NB4 (cell line): Measurements from ENCODE around the gene C4B.

ENCODE experiments used
- DNase-seq: peaks from one replicate; pipeline ENCODE4 v3.0.0; 2010; ENCODE audit warnings: low read depth
- H3K4me3 ChIP-seq: one replicate; pipeline ENCODE4 v1.5.1; 2011; ENCODE audit warnings: mild to moderate bottlenecking, low read depth, low read length, moderate library complexity
- MYC ChIP-seq: IDR thresholded peaks from 2 replicates; pipeline ENCODE4 v1.6.1; 2011; ENCODE audit warnings: low read depth, low read length
- POLR2A ChIP-seq: IDR thresholded peaks from 2 replicates; pipeline ENCODE4 v1.6.1; 2011; ENCODE audit warnings: mild to moderate bottlenecking; ENCODE audit not compliant: insufficient read length; ENCODE audit errors: extremely low read depth
- TF ChIP-seq, protein P1 (sequence below): IDR thresholded peaks from one replicate; pipeline ENCODE4 v1.5.1; 2012; ENCODE audit warnings: low read depth, low read length
- TF ChIP-seq, protein P2 (sequence below): IDR thresholded peaks from 2 replicates; pipeline ENCODE4 v1.6.1; 2011; ENCODE audit warnings: low read depth, low read length

Gene C4B

DNA sequence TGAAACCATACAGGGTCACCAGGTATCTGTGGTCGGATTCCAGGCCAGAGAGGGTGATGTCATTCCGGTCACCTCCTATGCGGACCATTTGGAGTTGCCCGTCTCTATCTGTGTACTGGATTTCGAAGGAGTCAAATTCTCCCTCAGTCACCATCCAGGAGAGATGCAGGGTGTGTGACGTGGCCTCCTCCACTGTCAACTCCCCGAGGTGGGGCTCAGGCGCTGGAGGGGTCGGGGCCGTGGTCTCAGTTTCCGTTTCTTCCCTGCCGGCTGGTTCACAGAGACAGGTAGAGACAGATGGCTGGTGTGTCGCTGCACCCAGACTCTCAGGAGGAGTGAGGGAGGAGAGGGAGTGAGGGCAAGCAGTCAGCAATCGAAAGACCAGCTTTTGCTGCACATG is 54.3 kb downstream of the C4B start:
- no peak overlapping the region for H3K4me3 ChIP-seq
- no peak for DNase-seq
- TF ChIP-seq, protein P1, sequence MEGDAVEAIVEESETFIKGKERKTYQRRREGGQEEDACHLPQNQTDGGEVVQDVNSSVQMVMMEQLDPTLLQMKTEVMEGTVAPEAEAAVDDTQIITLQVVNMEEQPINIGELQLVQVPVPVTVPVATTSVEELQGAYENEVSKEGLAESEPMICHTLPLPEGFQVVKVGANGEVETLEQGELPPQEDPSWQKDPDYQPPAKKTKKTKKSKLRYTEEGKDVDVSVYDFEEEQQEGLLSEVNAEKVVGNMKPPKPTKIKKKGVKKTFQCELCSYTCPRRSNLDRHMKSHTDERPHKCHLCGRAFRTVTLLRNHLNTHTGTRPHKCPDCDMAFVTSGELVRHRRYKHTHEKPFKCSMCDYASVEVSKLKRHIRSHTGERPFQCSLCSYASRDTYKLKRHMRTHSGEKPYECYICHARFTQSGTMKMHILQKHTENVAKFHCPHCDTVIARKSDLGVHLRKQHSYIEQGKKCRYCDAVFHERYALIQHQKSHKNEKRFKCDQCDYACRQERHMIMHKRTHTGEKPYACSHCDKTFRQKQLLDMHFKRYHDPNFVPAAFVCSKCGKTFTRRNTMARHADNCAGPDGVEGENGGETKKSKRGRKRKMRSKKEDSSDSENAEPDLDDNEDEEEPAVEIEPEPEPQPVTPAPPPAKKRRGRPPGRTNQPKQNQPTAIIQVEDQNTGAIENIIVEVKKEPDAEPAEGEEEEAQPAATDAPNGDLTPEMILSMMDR, result no peak
- TF ChIP-seq, protein P2, sequence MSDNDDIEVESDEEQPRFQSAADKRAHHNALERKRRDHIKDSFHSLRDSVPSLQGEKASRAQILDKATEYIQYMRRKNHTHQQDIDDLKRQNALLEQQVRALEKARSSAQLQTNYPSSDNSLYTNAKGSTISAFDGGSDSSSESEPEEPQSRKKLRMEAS, result no peak
- TF ChIP-seq MYC, result no peak
- TF ChIP-seq POLR2A, result no peak

DNA sequence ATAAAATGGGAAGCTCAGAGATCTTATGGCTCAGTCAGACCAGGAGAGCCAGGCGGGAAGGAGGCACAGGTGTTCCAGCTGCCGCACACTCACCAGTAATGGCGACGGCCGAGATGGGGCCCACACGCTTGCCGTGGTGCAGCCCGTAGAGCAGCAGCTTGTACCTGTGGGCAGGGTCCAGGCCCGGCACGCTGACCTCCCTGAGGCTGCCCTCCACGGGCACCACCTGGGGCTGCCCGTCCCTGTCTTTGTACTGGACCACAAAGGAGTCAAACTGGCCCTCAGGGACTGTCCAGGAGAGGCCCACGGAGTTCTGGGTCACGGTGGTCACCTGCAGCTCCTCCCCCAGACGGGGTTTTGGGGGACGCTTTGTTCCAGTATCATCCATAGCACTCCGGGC is 54.9 kb downstream of the C4B start:
- no peak for DNase-seq
- no peak overlapping the region for H3K4me3 ChIP-seq
- TF ChIP-seq, protein P2, result no peak
- TF ChIP-seq POLR2A, result no peak
- TF ChIP-seq MYC, result no peak
- TF ChIP-seq, protein P1, result no peak

DNA sequence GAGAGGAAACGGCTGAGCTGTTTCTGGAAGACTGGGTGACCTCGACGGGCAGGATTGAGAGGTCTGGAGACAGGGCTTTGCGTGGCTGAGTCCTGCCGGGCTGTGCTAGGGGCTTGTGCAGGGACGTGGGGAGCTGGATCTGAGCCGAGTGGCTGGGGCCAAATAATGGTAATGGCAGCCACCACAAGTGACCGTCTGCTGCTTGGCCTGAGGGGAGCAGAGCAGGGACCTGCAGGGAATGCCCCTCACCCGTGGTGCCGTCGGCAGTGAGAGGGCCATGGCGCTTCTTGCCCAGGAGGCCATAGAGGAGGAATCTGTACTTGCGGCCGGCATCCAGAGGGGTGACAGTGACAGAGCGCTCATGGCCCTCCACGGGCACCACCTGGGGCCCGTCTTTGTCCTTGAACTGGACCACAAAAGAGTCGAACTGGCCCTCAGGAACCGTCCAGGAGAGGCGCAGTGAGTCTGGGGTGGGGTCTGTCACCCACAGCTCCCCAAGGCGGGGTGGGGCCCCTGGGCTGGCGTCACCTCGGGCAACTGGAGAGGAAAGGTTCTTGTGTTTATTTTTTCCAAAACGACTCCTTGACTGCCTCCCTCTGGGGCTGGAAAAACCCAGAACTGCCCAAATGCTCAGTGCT is 55.4 kb downstream of the C4B start:
- no peak overlapping the region for H3K4me3 ChIP-seq
- TF ChIP-seq, protein P2, result no peak
- TF ChIP-seq POLR2A, result no peak
- no peak for TF ChIP-seq MYC
- TF ChIP-seq, protein P1, result no peak
- DNase-seq, result no peak

DNA sequence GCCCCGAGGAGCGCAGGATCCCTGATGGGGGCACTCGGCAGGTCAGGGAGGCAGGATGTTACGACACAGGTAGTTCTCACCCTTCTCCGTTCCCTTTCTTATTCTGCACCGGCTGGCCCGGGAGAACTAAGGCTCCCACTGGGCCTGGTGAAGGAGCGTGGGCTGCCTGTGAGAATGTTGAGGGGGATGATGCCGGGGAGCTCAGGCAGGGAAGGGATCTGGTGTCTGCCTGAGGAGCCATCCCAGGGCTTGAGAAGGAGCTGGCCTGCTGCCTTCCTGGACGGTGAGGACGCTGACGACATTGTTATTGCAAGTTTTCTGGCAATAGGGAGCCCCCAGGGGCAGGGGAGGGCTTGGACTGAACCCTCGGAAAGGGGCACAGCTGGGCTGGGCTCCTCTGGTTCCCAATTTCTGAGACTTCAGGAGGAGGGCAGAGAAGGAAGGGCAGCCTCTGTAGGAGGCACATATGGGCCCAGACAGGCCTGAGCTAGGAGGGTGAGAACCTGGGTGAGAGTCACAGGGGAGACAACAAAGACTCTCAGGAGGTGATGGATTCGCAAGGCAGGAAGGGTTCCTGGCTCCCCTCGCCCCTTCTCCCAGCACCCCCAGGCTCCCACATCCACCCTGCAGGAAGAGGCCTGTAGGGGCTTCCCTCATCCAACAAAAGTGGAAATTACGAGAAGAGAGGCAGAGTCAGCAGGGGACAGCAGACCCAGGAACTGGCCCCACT is 56.4 kb downstream of the C4B start:
- no peak for DNase-seq
- H3K4me3 ChIP-seq, result no peak overlapping the region
- no peak for TF ChIP-seq MYC
- TF ChIP-seq, protein P2, result no peak
- TF ChIP-seq, protein P1, result no peak
- TF ChIP-seq POLR2A, result no peak

DNA sequence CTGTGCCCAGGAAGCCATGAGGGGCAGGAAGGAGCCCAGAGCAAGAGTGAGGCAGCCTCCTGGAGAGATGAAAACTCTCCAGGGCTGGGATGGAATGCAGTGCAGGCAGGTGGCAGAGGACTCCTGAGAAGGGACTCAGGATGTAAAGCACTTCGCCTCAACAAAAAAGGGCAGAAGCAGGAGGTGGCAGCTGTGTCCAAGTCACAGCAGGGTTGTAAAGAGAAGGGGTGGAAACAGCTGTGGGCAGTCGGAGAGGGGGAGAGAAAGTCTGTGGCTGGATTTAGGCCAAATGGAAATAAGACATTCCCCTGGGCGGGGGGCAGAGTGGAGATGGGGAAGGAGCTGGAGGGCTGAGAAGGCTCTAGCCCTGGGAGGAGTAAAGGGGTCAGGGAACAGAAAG is 58.5 kb downstream of the C4B start:
- TF ChIP-seq MYC (no peak), POLR2A (no peak)
- TF ChIP-seq, protein P1, result no peak
- TF ChIP-seq, protein P2, result no peak
- DNase-seq, result no peak
- no peak overlapping the region for H3K4me3 ChIP-seq
